HepG2 (cell line): ENCODE results near the gene PLAGL2. TPM values are rescaled to one million over a fixed set of nuclear protein-coding genes. Genes with fewer than 3 reads are reported as not detected.

ENCODE experiments used
- ATM ChIP-seq: fragments of 450-650 bp; IDR thresholded peaks from 2 replicates; pipeline ENCODE4 v1.7.1; 2017; ENCODE audit warnings: mild to moderate bottlenecking, borderline replicate concordance
- CAMTA2 ChIP-seq: sonication (generic); formaldehyde crosslinking; IDR thresholded peaks from 2 replicates; pipeline ENCODE4 v1.4.0; 2020; ENCODE audit warnings: mild to moderate bottlenecking, missing genetic modification reagents, borderline replicate concordance
- EEA1 ChIP-seq: sonication (generic); formaldehyde crosslinking; IDR thresholded peaks from 2 replicates; pipeline ENCODE4 v1.5.1; 2020; ENCODE audit warnings: mild to moderate bottlenecking, missing genetic modification reagents, borderline replicate concordance
- ETV6 ChIP-seq: sonication (generic); formaldehyde crosslinking; conservative IDR thresholded peaks from 2 replicates; pipeline ENCODE4 v1.4.0; 2020; ENCODE audit warnings: missing genetic modification reagents
- FOSL1 ChIP-seq: sonication (generic); formaldehyde crosslinking; IDR thresholded peaks from 2 replicates; pipeline ENCODE4 v1.9.0; 2021; ENCODE audit warnings: missing genetic modification reagents, borderline replicate concordance
- HDAC2 ChIP-seq: sonication (generic); formaldehyde crosslinking; IDR thresholded peaks from 2 replicates; pipeline ENCODE4 v1.4.0; 2020; ENCODE audit warnings: missing genetic modification reagents
- HMGXB4 ChIP-seq, 2 experiments: sonication (generic) in 1 of 2; formaldehyde crosslinking in 1 of 2; IDR thresholded peaks; 2 replicates each; pipeline versions ENCODE4 v1.4.0 to v1.6.1; 2018 to 2020; ENCODE audit warnings: missing genetic modification reagents in 2 of 2, borderline replicate concordance in 1 of 2, low read depth in 1 of 2, mild to moderate bottlenecking in 1 of 2, missing biosample characterization in 1 of 2
- KDM1A ChIP-seq: IDR thresholded peaks from 2 replicates; pipeline ENCODE4 v1.6.1; 2016; ENCODE audit warnings: missing compliant biosample characterization
- MAF1 ChIP-seq: sonication (generic); formaldehyde crosslinking; IDR thresholded peaks from 2 replicates; pipeline ENCODE4 v1.5.0; 2020; ENCODE audit warnings: missing genetic modification reagents, borderline replicate concordance
- SP2 ChIP-seq: sonication (generic); formaldehyde crosslinking; IDR thresholded peaks from 2 replicates; pipeline ENCODE4 v1.5.1; 2020; ENCODE audit warnings: mild to moderate bottlenecking, missing genetic modification reagents
- TEAD3 ChIP-seq: optimal IDR thresholded peaks from 2 replicates; pipeline ENCODE3; 2016; ENCODE audit warnings: borderline replicate concordance
- XRCC5 ChIP-seq: fragments of 200-400 bp; formaldehyde crosslinking; optimal IDR thresholded peaks from 2 replicates; pipeline ENCODE3; 2017; ENCODE audit warnings: mild to moderate bottlenecking, low read length
- ZFY ChIP-seq: sonication (generic); formaldehyde crosslinking; IDR thresholded peaks from 2 replicates; pipeline ENCODE4 v1.4.0; 2020; ENCODE audit warnings: missing genetic modification reagents
- ZNF280B ChIP-seq: sonication (generic); formaldehyde crosslinking; IDR thresholded peaks from 2 replicates; pipeline ENCODE4 v1.5.0; 2020; ENCODE audit warnings: missing genetic modification reagents, mild to moderate bottlenecking, borderline replicate concordance
- ZNF281 ChIP-seq: sonication (generic); formaldehyde crosslinking; IDR thresholded peaks from 2 replicates; pipeline ENCODE4 v1.4.0; 2020; ENCODE audit warnings: missing genetic modification reagents, borderline replicate concordance
- ZNF350 ChIP-seq: sonication (generic); formaldehyde crosslinking; IDR thresholded peaks from 2 replicates; pipeline ENCODE4 v1.4.0; 2020; ENCODE audit warnings: mild to moderate bottlenecking, low read depth, missing genetic modification reagents, borderline replicate concordance
- ZNF552 ChIP-seq: sonication (generic); formaldehyde crosslinking; IDR thresholded peaks from 2 replicates; pipeline ENCODE4 v1.9.0; 2022; ENCODE audit warnings: missing genetic modification reagents, mild to moderate bottlenecking, borderline replicate concordance
- ZNF557 ChIP-seq: sonication (generic); formaldehyde crosslinking; IDR thresholded peaks from 2 replicates; pipeline ENCODE4 v1.4.0; 2020; ENCODE audit warnings: missing genetic modification reagents
- ZNF678 ChIP-seq: sonication (generic); formaldehyde crosslinking; IDR thresholded peaks from 2 replicates; pipeline ENCODE4 v1.4.0; 2020; ENCODE audit warnings: mild to moderate bottlenecking, missing genetic modification reagents
- ZNF747 ChIP-seq: sonication (generic); formaldehyde crosslinking; IDR thresholded peaks from 2 replicates; pipeline ENCODE4 v1.8.1; 2023; ENCODE audit warnings: missing genetic modification reagents, mild to moderate bottlenecking, borderline replicate concordance
- ZNF788 ChIP-seq: sonication (generic); formaldehyde crosslinking; IDR thresholded peaks from 2 replicates; pipeline ENCODE4 v1.5.0; 2020; ENCODE audit warnings: mild to moderate bottlenecking, missing genetic modification reagents, borderline replicate concordance
- polyA plus RNA-seq, 8 experiments: library from polyadenylated mRNA; depleted of rRNA in 3 of 8; stranded (reverse) in 7 of 8; unstranded in 1 of 8; fragments of >200 nt; fragmentation: Illumina TruSeq in 4 of 8; extraction: Trizol in 4 of 8; gene quantifications; 2 replicates each; pipeline versions ENCODE4 v1.2.1 to v1.2.3, GENCODE V29; 2011 to 2016; ENCODE audit warnings: low read depth in 4 of 8, missing spikeins in 1 of 8, mixed read lengths in 1 of 8; ENCODE audit not compliant: insufficient read depth in 1 of 8
- total RNA-seq, 5 experiments: library from RNA; depleted of rRNA; stranded (reverse); fragments of >200 nt; fragmentation: Illumina TruSeq; extraction: Trizol; gene quantifications; 2 replicates each; pipeline ENCODE4 v1.2.3, GENCODE V29; 2016; ENCODE audit warnings: low read depth in 1 of 5
- TF ChIP-seq, protein P1 (sequence below): sonication (generic); formaldehyde crosslinking; IDR thresholded peaks from 2 replicates; pipeline ENCODE4 v1.5.0; 2020; ENCODE audit warnings: missing genetic modification reagents

The PLAGL2 gene
- total and polyA plus RNA-seq, 2 of the 13 experiments (the other 11 are each of a cell fraction or from before 2014, with no cell fraction given): 15.2 to 15.3 TPM

DNA sequence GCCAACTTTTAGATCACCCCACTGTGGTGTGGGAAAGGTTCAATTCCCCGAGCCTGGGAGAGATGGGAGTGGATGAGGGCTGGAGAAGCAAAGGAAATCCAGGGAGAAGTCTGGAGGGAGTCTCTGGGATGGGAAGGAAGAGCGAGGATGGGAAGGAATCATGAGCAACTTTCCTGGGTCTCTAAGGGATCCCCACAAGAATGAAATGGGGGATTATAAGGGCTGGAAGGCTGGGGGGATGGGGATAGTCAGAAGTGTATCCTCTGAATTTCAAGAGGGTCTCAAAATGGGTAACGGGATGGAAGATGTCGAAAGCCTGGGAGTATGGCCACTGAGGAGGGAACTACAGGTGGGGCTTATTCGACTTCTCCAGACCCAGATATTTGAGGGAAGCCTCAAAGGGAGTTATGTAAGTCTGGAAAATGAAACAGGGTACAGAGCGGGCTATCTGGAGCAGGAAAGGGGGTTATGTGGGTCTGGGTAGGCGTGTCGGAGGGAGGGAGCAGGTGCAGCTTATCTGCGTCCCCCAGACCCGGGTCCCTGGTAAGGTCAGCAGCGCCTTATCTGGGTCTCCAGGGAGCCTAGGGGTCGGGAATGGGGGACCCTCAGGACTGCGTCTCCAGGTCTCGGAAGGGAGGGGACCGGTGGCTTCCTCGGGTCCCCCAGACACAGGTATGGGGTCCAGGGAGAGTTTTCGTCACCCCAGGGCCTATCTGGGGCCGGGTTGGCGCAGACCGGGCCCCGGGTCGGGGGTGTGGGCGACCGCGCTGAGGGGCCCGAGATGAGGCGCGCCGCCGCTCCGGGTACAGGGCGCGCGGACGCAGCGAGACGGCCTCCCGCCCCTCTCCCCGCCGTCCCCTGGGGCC, 550 bp downstream of the PLAGL2 start (continued):
- TF ChIP-seq HMGXB4 (CRISPR knock-in tag; IDR thresholded peaks at IDR 0.05; ENCODE audit: borderline replicate concordance in 1 of 2, low read depth in 1 of 2) (0 out of 4 replicates have a peak, but pooled peaks of 1 of the 2 experiments have one; percentile 27), ZNF678 (CRISPR knock-in tag) (0 out of 2 replicates have a peak, but pooled peaks have one; percentile 7), FOSL1 (CRISPR knock-in tag) (peak; percentile 22; the same call in 1 of the 2 replicates), TEAD3 (CRISPR knock-in tag) (peak; percentile 10), ZNF747 (peak; percentile 57; the same call in 1 of the 2 replicates), ZFY (no peak), ZNF788 (0 out of 2 replicates have a peak, but pooled peaks have one; percentile 23), ETV6 (CRISPR knock-in tag) (0 out of 2 replicates have a peak, but pooled peaks have one; percentile 40), ZNF350 (CRISPR knock-in tag) (no peak), SP2 (CRISPR knock-in tag) (no peak), ZNF281 (CRISPR knock-in tag) (0 out of 2 replicates have a peak, but pooled peaks have one; percentile 8), ZNF552 (CRISPR knock-in tag) (no peak), MAF1 (CRISPR knock-in tag) (no peak), EEA1 (CRISPR knock-in tag) (no peak), ZNF557 (CRISPR knock-in tag) (peak; percentile 24; the same call in 1 of the 2 replicates), XRCC5 (peak; percentile 2), CAMTA2 (peak; percentile 34; the same call in 1 of the 2 replicates), HDAC2 (peak; percentile 37; the same call in 1 of the 2 replicates), ATM (no peak), KDM1A (CRISPR knock-in tag) (no peak), ZNF280B (CRISPR knock-in tag) (peak; percentile 72; the same call in 1 of the 2 replicates)
- TF ChIP-seq, protein P1, sequence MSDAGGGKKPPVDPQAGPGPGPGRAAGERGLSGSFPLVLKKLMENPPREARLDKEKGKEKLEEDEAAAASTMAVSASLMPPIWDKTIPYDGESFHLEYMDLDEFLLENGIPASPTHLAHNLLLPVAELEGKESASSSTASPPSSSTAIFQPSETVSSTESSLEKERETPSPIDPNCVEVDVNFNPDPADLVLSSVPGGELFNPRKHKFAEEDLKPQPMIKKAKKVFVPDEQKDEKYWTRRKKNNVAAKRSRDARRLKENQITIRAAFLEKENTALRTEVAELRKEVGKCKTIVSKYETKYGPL: no peak; the same call in 1 of the 2 replicates
